Neural progenitor cell (in vitro differentiated cells): ENCODE data around the gene CSF2. TPM values are rescaled to one million over a fixed set of nuclear protein-coding genes. Genes with fewer than 3 reads are reported as not detected.

ENCODE experiments used
- DNase-seq: peaks from one replicate; pipeline ENCODE4 v3.0.0-alpha.2; 2016; ENCODE audit warnings: low spot score
- H2AFZ ChIP-seq: fragments of 200-600 bp; sonication (generic); replicated peaks from 2 replicates; pipeline ENCODE4 v1.6.1; 2016; ENCODE audit warnings: antibody characterized with exemption
- H3F3A ChIP-seq: fragments of 200-600 bp; sonication (generic); 2 replicates; pipeline ENCODE4 v1.6.1; 2016; ENCODE audit warnings: antibody characterized with exemption, low read depth
- H3K27ac ChIP-seq: fragments of 200-600 bp; sonication (generic); 2 replicates; pipeline ENCODE4 v1.5.1; 2016; ENCODE audit warnings: mild to moderate bottlenecking
- H3K27me3 ChIP-seq: fragments of 200-600 bp; sonication (generic); 2 replicates; pipeline ENCODE4 v1.6.1; 2016; ENCODE audit warnings: mild to moderate bottlenecking, moderate library complexity
- H3K36me3 ChIP-seq: fragments of 200-600 bp; sonication (generic); 2 replicates; pipeline ENCODE4 v1.5.1; 2016
- H3K4me1 ChIP-seq: fragments of 200-600 bp; sonication (generic); 2 replicates; pipeline ENCODE4 v1.6.1; 2016; ENCODE audit warnings: mixed run types
- H3K4me2 ChIP-seq: fragments of 200-600 bp; sonication (generic); 2 replicates; pipeline ENCODE4 v1.6.1; 2016
- H3K4me3 ChIP-seq: fragments of 200-600 bp; sonication (generic); 2 replicates; pipeline ENCODE4 v1.5.1; 2016
- H3K79me2 ChIP-seq: fragments of 200-600 bp; sonication (generic); 2 replicates; pipeline ENCODE4 v1.6.1; 2016; ENCODE audit warnings: low read depth
- H3K9ac ChIP-seq: fragments of 200-600 bp; sonication (generic); 2 replicates; pipeline ENCODE4 v1.6.1; 2016
- H3K9me3 ChIP-seq: fragments of 200-600 bp; sonication (generic); 2 replicates; pipeline ENCODE4 v1.5.1; 2016; ENCODE audit warnings: low read depth
- H4K20me1 ChIP-seq: fragments of 200-600 bp; sonication (generic); 2 replicates; pipeline ENCODE4 v1.6.1; 2016; ENCODE audit warnings: low read depth
- H3K27ac Mint-ChIP-seq: 3 replicates; pipeline ENCODE4 v1.8.0; 2021; ENCODE audit warnings: mixed read lengths
- H3K27me3 Mint-ChIP-seq: 2 replicates; pipeline ENCODE4 v1.8.0; 2022; ENCODE audit warnings: low read depth, mild to moderate bottlenecking, inconsistent platforms, moderate library complexity, mixed read lengths; ENCODE audit not compliant: insufficient read depth
- H3K36me3 Mint-ChIP-seq: 3 replicates; pipeline ENCODE4 v1.8.0; 2021; ENCODE audit warnings: mixed read lengths
- H3K4me1 Mint-ChIP-seq: 3 replicates; pipeline ENCODE4 v1.8.0; 2021; ENCODE audit warnings: mixed read lengths
- H3K4me3 Mint-ChIP-seq: 3 replicates; pipeline ENCODE4 v1.8.0; 2021; ENCODE audit warnings: mild to moderate bottlenecking, moderate library complexity, mixed read lengths
- H3K9me3 Mint-ChIP-seq: 3 replicates; pipeline ENCODE4 v1.8.0; 2020; ENCODE audit warnings: mixed read lengths
- CTCF ChIP-seq: fragments of 200-600 bp; sonication (generic); IDR thresholded peaks from 2 replicates; pipeline ENCODE4 v1.5.1; 2017; ENCODE audit warnings: antibody characterized with exemption, mild to moderate bottlenecking
- EZH2 ChIP-seq: fragments of 200-600 bp; sonication (generic); IDR thresholded peaks from 2 replicates; pipeline ENCODE4 v1.6.1; 2017; ENCODE audit warnings: antibody characterized with exemption, mild to moderate bottlenecking, moderate library complexity
- EZH2phosphoT487 ChIP-seq: fragments of 200-600 bp; sonication (generic); IDR thresholded peaks from 2 replicates; pipeline ENCODE4 v1.6.1; 2017; ENCODE audit warnings: antibody characterized with exemption
- total RNA-seq: library from RNA; depleted of rRNA; stranded (reverse); fragments of >200 nt; gene quantifications from 2 replicates; pipeline ENCODE4 v1.2.3, GENCODE V29; 2015; ENCODE audit warnings: low replicate concordance

The CSF2 gene
- total RNA-seq, 1 donor from 2014 or later: not detected

GRCh38 chr5:132096904-132097303 lies 23.3 kb downstream of the CSF2 start:
- no peak overlapping the region for H3K4me2 ChIP-seq
- H3K27ac ChIP-seq: no peak overlapping the region
- no peaks in the 10 kb centered on the region for H4K20me1 ChIP-seq
- no peak overlapping the region for H3K9ac ChIP-seq
- no peak for DNase-seq
- no peaks in the 10 kb centered on the region for H3K27me3 ChIP-seq
- Mint-ChIP-seq H3K4me3 (no peak overlapping the region), H3K4me1 (no peaks in the 10 kb centered on the region), H3K27me3 (peaks cover 11% of the 10 kb centered on the region), H3K9me3 (peaks cover 2% of the 10 kb centered on the region), H3K27ac (no peak overlapping the region), H3K36me3 (no peaks in the 10 kb centered on the region)
- no peaks in the 10 kb centered on the region for H3F3A ChIP-seq
- H3K9me3 ChIP-seq: no peaks in the 10 kb centered on the region
- H3K36me3 ChIP-seq: no peaks in the 10 kb centered on the region
- TF ChIP-seq EZH2 (no peak), CTCF (no peak), EZH2phosphoT487 (no peak)
- no peaks in the 10 kb centered on the region for H3K4me1 ChIP-seq
- H3K4me3 ChIP-seq: no peak overlapping the region
- H3K79me2 ChIP-seq: no peaks in the 10 kb centered on the region
- no peak overlapping the region for H2AFZ ChIP-seq

GRCh38 chr5:132098151-132098594 lies 24.6 kb downstream of the CSF2 start:
- Histone ChIP-seq H4K20me1 (no peaks in the 10 kb centered on the region), H3K4me2 (no peak overlapping the region), H2AFZ (no peak overlapping the region), H3K4me3 (no peak overlapping the region), H3K36me3 (no peaks in the 10 kb centered on the region), H3K4me1 (no peaks in the 10 kb centered on the region), H3K9me3 (no peaks in the 10 kb centered on the region), H3K79me2 (no peaks in the 10 kb centered on the region), H3K27me3 (no peaks in the 10 kb centered on the region), H3K27ac (no peak overlapping the region), H3F3A (no peaks in the 10 kb centered on the region), H3K9ac (no peak overlapping the region)
- Mint-ChIP-seq H3K4me3 (no peak overlapping the region), H3K4me1 (no peaks in the 10 kb centered on the region), H3K36me3 (no peaks in the 10 kb centered on the region), H3K9me3 (peaks cover 2% of the 10 kb centered on the region), H3K27ac (no peak overlapping the region), H3K27me3 (peaks cover 11% of the 10 kb centered on the region)
- no peak for DNase-seq
- TF ChIP-seq EZH2phosphoT487: no peak
- TF ChIP-seq CTCF: no peak
- no peak for TF ChIP-seq EZH2

DNA sequence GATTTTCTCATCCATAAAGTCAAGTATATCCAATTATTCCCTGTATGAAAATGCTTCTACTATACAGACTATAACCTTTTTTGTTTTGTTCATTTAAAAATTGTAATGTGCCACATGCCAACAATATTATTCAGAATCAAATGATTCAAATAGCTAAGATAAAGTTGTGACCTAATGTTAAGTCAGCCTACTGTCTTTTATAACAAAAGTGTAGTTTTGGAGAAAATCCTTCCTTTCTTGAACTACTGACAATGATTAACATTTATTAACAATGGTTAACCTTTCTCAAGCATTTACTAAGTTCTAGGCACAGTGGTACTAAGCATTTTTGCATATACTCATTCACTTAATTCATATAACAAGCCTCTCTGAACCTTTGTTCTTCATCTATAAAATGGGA lies 25.0 kb downstream of the CSF2 start:
- no peaks in the 10 kb centered on the region for H4K20me1 ChIP-seq
- no peaks in the 10 kb centered on the region for H3K79me2 ChIP-seq
- no peak overlapping the region for H2AFZ ChIP-seq
- no peak overlapping the region for H3K4me3 ChIP-seq
- H3K36me3 ChIP-seq: no peaks in the 10 kb centered on the region
- DNase-seq: no peak
- H3K4me1 Mint-ChIP-seq: no peaks in the 10 kb centered on the region
- no peak for TF ChIP-seq CTCF
- TF ChIP-seq EZH2phosphoT487: no peak
- TF ChIP-seq EZH2: no peak
- H3K4me3 Mint-ChIP-seq: no peak overlapping the region
- H3K9ac ChIP-seq: no peak overlapping the region
- no peaks in the 10 kb centered on the region for H3K9me3 ChIP-seq
- H3K9me3 Mint-ChIP-seq: peaks cover 2% of the 10 kb centered on the region
- no peaks in the 10 kb centered on the region for H3F3A ChIP-seq
- H3K4me1 ChIP-seq: no peaks in the 10 kb centered on the region
- no peaks in the 10 kb centered on the region for H3K27me3 ChIP-seq
- no peak overlapping the region for H3K27ac Mint-ChIP-seq
- H3K36me3 Mint-ChIP-seq: no peaks in the 10 kb centered on the region
- H3K27me3 Mint-ChIP-seq: peaks cover 11% of the 10 kb centered on the region
- H3K27ac ChIP-seq: no peak overlapping the region
- H3K4me2 ChIP-seq: no peak overlapping the region
